ENCODE data around the gene KCP.
A peak's percentile ranks its signal among the peaks of the same experiment; 100 is the strongest.

Gene KCP

DNA sequence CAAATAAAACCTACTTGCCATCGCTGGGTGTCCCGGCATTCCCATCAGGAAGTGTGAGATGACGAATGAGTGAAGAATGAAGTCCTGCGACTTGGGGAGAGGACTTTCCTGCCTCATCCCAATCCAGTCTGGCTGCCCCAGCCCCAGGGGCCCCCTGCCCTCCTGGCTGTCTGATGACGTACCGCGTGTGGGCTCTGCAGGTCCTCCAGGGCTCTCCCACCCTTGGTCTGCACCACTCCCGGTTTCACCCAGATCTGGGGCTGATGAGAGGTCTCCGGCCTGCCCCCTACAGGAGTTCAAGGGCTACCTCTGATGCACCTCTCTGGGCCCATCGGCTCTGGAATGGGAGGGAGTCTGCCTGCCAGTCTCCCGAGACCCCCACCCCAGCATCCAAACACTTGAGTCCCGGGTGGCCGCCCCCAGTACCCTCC is 38.1 kb downstream of the KCP start:
- no peak for DNase-seq

DNA sequence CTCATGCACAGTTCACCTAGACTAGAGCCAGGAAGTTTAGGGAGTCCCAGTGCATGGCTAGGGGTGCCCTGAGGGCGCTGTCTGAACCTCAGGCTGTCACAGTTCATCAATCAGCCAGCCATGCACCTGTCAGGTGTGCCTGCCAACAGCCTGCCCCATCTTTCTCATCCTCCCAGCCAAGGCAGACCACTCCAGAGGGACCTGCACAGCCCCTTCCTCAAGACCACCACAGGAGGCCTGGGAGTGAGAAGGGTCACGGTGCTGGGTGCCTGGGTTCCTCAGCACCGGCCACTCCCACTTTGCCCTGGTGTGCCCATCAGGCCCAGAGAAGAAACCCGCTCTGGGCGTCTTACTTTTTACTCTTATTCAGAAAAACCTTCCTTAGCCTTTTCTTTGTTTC is 39.5 kb downstream of the KCP start:
- DNase-seq: no peak

DNA sequence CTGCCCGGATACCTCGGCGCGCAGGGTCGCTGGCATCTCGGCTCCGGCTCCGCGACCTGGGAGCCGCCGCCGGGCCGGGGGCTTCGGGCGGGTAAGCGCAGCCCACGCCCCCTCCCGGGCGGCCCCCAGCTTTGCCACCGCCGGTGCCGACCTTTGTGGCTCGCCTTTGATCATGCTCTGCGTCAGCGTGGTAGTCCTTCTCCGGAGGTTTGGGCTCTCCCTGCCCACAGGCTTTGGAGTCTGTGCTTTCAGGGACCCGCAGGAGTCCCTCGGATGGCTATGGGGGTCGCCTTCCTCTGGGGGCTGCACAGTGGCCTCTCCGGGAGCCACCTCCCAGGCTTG is 40.6 kb downstream of the KCP start:
- DNase-seq: no peak

DNA sequence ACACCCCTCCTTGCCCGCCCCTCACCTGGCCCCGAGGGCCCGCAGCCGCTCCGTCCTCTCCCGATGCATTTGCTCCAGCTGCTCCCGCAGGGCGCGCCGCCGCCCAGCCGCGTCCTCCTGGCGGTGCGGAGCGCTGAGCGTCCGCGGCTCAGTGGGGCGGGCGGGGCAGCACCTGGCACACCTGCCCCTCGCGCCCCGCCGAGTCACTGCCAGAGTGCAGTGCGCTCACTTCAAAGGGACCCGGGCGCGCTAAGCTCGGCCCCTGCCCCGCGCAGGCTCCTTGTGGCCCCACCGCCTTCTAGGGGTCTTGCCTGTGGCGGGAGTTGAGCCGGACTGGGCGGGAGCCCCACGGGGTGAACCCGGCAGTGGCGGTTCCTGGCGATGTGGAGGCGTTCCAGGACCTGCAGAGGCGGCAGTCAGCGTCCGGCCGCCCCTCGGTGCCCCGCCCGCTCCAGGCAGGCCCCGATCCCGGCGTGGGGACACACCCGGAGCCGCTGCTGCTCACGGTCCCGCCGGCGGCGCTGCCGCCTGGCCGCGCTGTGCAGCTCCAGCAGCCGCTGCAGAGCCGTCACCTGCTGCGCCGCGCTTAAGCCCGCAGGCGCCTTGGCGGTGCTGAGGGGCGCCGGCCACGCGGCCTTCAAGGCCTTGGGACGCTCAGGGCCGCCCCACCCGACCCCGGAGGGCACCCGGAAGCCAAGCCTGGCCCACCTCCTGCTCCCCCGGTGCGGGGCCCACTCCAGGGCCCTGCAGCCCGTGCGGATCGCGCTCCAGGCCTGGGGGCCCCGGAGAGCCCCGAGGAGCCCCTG is 41.2 kb downstream of the KCP start:
- peak; percentile 20 to 40 for DNase-seq

DNA sequence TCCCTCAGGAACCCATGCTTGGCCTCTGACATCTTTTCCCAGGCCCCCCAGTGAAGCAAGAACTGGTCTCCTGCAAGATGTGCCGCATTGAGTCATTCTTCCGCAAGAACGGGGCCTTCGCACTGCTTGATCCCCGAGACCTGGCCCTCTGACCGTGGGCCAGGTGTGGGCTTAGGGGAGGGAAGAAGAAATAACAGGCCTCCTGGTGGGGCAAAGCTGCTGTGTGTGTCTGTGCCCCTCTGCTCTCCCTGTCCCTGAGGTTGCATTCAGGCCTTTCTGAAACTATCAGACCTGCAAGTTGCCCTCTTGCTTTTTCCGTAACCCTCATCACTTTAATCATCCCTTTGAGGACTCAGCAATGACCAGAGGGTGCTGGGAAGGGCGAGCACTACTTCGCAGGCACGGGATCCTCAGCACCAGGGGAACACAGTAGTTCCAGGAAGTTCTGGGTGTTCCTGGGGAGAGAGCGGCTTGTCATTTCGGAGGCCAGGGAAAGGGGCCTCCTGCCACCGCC is 41.8 kb downstream of the KCP start:
- DNase-seq: no peak

DNA sequence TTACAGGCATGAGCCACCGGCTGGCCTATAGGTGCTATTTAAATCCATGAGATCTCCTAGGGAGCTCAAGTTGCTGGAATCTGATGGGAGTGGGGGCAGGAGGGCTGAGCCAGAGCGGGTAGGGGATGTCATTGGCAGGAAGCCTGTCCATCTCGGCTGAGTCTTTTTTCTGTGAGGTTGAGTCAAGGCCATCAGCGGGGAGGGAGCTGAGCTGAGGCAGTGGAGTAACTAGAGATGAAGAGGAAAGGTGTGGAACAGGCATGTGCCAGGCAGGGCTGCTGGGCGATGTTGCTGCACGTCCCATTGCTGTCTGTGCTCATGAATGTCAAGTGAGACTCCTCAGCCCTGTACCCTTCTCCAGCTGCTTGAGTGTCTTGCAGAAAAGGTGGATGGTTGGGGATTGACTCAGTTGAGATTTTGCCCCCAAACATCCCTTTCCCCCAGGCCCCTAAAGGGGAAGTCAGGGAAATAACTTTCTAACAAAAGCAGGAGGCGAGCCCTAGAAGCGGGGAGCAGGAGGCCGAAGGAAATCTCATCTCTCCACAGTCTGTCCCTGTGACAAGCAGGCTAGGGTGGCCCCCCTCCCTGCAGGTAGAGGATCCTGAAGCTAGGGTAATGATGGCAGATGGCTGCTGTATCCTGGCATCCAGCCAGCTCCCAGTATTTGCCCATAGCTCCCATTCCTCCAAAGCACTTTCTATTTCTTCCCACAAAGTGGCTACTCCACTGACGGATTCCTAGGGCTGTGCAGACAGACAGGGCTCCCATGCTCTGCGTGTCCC is 42.5 kb downstream of the KCP start:
- no peak for DNase-seq

DNA sequence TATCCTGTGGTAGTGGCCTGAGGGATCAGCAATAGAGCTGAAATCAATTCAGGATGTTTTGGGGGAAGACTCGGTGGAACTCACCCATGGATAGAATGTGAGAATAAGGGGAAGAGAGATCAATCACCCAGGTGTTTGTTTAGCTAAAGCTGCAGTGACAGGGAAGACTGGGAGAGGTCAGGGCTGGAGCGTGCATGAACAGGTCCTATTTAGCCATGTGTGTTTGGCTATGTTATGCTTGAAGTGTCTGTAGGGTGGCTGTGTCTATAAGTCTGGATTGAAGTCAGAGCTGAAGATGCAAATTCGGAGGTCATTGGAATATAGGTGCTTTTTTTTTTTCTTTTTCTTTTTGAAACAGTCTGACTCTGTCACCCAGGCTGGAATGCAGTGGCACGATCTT is 43.3 kb downstream of the KCP start:
- DNase-seq: no peak

DNA sequence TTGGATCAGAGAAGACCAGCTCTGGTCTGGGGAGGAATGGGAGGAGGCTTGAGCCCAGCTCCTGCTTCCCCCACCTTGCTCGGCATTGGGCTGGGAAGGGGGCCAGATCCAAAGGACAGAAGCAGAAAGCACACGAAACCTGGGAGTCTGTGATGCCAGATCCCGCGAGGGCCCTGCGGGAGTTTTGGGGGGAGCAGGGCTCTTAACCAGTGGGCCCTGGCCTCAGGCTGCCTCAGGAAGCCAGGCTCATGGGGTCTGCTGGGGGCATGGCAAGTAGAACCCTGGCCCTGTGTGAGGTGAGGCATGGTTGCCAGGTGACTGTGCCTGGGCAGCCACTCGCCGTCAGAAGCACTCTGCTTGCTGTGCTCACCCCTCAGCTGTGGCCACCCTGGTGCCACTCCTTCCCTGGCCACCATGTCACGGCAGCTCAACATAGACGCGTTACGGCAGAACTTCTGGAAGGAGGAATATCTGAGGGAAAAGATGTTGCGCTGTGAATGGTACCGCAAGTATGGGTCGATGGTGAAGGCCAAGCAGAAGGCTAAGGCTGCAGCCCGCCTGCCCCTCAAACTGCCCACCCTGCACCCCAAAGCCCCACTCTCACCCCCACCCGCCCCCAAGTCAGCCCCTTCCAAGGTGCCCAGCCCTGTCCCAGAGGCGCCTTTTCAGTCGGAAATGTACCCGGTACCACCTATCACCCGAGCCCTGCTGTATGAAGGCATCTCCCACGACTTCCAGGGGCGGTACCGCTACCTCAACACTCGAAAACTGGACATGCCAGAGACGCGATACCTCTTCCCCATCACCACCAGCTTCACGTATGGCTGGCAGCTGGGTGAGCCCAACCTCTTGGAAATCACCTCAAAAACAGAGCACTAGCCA is 44.3 kb downstream of the KCP start:
- DNase-seq: no peak

DNA sequence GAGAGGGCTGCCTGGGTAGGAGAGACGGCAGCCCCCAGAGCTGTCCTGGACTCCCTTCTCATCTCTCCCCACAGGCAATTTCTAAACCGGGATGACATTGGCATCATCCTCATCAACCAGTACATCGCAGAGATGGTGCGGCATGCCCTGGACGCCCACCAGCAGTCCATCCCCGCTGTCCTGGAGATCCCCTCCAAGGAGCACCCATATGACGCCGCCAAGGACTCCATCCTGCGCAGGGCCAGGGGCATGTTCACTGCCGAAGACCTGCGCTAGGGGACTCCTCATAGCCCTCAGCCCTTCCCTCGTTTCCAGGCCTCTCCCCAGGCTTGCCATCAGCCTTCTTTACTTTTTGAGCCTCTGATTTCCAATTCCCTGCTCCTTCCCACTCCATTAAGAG is 45.2 kb downstream of the KCP start:
- no peak for DNase-seq

DNA sequence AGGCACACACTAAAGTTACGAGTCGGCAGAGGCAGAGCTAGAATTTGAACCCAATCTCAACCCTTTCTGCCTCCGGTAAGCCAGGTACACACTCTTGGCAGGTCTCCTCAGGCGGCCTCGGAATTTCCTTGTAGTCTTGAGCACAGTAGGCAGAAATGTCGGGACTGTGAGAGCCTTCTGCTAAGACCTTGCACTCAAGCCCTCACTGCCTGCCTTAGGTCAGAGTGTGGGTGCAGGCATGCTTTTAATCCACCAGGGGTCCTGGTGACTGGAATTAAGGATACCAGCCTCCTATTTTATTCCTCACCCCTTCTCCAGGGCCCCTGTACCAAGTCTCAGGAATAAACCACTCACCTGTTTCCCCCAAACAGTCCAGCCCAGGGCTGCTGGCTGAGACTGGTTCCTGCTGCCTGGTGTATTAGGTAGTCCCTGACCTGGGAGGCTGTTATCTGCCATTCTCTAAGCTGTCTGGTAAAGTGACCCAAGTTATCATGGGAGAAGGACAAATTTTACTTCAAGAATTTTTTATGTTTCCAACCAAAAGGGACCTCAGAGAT is 47.0 kb downstream of the KCP start:
- peak; percentile 42 to 57 for DNase-seq

DNA sequence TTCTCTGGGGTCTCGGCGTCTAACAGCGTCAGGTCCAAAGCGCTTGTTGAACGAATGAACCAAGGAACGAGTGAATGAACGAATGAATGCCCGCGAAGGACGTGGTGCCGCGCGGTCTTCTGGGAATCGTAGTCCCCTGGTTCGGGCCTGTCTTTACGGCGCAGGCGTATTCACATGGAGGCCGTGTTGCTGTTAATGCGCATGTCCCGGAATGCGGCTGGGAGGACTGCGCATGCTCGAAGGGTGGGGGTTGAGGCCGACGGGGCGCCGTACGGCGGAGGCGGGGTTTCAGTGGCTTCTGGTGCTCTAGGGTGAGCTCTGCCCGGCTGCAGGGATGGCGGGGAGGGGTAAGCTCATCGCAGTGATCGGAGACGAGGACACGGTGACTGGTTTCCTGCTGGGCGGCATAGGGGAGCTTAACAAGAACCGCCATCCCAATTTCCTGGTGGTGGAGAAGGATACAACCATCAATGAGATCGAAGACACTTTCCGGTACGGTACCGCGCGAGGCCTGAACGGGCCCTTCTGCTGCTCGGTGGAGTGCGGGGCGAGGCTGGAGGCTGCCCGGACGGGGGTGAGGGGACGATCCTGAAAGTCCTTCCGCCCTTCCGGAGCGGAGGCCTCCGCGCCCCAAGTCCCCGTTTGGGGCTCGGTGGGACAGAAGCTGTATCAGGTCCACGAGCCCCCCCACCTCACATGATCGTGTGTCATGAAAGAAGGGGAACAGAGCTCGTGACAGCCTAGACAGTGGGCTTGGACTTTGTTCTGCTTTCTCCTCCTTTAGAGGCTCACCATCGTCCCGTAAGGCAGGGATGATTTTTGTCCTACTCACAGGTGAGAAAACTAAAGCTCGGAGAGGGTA is 47.7 kb downstream of the KCP start, which contains the start of gene ATP6V1F:
Gene ATP6V1F (plus strand): TSS at position 286 of the 862 bp plus-strand sequence. CDS start 49 bp downstream, at position 335.
- peak; percentile 98 to 99 for DNase-seq

DNA sequence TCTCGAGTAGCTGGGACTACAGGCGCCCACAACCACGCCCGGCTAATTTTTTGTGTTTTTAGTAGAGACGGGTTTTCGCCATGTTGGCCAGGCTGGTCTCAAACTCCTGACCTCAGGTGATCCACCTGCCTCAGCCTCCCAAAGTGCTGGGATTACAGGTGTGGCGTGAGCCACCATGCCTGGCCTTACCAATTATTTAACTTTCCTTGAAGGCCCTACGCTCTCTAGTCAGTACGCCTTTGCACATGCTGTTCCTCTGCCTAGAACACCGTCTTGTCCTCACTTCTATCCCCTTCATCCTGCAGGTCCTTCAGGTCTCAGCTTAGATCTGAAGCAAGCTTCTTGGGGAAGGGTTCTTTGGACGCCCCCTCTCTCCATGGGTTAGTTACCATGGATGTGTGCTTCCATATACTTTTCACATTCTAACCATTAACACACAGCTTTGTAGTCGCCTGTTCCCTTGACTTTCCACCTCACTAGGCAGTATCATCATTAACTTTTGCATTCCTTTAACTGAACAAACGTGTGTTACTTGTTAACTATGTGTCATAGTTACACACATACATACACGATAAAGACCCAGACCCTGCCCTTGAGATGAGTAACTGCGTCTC is 48.4 kb downstream of the KCP start:
- DNase-seq: no peak

DNA sequence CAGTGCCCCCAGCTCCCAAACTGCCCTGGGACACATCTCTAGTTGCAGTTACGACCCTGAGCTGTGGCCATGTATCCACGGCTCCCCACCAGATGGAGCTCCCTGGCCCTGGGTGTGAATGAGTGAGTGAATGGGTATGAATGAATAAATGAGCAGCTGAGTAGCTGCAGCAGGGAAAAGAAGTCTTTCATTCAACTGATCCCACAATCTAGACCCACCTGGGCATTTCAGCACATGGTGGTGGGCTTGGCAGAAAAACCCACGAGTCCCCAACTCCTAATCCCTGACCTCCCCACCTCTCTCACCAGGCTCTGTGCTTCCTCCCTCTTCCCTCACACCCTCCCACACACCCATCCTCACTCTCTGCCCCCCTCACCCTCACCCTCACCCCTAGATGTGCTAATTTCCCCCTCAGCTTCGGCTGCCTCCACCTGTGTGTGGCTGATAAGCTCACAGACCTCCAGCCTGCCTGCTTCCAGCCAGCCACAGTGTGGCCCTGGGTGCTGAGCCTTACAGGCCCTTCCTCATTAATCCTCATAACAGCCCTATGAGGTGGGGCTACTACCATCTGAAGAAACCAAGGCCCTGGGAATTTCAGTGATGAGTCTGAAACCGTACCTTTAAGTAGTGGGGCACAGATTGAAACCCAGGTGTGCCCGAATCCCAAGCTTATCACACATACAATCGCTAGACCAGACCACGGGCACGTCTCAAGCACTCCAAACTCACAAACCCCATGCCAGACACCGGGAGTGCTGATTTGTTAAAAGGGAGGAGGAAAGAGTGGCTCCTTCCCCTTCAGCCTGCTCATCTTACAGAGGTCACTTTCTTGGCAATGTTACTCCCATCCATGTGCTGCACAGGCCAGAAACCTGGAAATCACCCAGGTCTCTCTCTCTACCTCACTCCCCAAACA is 50.1 kb downstream of the KCP start:
- DNase-seq: no peak

DNA sequence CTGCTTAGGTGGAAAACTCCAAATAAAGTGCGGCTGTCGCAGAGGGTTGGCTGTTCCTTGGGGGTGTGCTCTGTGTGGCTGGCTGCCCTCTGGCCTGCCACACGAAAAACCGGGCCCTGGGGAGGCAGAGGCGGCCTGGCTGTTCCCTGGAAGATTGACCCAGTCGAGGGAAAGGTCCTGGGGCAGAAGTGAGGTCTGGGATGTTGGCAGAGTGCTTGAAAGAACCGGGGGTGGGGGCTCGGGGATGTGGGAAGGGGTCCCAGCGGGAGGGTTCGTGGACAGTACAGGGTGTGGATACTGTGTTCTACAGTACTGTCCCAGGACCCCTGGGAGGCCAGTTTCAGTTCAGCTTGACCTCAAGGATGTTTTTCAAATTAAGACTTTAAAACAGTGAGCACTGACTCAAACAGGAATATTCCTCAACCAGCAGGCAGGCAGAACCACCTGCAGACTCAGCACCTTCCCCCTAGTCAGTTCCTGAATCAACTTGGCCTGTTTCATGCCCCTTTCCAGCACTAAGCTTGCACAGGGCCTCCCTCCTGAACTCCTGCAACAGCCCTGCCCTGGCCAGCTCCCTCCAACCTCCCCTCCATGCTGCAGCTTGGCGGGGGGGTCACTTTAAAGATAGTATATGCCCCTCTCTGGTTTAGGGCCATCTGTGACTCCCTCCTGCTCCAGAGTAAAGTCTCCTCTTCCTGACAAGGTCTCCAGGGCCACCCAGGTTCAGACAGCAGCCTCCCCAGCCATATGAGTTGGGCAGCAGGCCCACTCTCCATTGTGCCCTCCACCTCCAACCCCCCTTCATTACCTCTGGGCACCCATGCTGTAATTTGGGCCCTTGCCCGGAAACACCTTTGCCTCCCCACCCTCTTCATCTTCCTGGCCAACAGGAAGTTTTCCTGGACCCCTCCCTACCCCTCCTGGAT is 51.0 kb downstream of the KCP start:
- no peak for DNase-seq

DNA sequence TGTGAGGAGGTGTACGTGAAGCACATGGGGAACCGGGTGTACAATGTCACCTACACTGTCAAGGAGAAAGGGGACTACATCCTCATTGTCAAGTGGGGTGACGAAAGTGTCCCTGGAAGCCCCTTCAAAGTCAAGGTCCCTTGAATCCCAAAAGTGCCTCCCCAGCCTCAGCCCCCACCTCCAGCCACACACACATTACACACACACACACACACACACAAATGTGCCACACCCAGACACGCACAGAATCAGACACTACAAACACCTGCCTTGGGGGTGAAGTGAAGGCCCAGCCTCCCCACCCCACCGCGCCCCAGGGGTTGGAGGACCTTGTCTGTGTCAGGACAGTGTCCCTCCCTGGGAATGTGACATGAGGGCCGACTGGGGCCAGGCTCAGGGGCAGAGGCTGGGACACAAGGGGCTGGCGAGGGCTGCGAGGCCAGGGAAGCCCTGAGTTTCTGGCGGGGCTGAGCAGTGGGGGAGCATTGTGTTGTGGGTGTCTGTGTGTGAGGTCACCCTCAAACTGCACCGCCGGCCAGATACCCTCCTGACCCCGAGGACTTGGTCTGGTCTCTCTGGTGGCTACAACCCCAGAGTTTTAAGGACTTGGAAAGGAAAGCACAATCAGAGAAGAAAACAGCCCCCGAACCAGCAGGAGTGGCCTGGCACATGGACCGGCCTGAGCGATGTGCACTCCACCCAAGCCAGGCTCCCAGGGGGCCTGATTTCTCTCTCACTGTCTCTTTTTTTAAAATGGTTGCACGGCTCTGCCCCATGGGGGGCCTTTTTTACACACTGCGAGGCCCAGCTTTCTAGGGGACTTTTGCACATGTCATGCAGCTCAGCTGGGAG is 51.9 kb downstream of the KCP start:
- no peak for DNase-seq

DNA sequence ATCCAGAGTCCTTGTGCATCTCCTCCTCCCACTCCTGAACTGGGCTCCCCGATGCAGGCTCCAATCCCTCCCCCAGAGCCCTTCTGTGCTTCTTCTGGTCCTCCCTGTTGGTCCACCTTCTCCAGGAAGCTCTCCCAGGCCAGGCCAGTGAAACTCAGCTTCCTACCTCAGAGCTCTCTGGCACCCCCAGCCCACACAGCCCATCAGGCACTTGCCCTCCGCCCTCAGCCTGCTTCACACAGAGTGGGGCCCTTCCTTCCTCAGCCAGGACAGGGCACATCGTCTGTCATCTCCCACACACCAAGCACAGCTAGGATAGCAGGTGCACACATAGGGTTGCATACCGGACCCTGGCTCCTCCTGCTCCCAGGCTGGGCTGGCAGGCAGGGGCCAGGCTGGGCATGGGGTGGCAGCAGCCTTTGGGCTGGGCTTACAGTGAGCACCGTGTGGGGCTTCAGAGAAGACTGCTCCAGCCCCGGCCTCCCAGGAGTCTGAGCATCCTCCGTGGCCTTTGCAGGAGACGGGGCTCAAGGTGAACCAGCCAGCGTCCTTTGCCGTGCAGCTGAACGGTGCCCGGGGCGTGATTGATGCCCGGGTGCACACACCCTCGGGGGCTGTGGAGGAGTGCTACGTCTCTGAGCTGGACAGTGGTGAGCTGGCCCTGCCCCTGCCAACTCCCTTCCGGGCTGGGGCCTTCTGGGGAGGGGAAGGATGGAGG is 54.3 kb downstream of the KCP start:
- no peak for DNase-seq

DNA sequence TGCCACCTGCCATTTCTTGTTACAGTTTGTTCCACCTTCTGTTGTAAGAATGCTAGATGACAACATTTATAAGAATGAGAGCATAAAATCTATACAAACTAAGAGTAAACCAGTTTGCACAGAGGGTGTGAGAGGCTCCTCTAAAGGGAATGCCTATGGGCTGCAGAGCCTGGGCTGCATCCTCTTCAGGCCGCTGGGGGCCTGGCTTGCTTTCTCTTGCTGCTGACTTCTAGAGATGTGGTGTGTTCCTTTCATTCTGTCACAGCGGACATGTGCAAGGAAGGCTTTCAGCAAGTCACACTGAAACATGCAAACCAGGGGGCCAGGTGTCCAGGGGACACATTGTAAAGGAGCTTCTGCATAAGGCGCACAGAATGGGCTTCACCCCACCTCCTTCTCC is 55.0 kb downstream of the KCP start:
- DNase-seq: no peak

Data from CD4-positive, alpha-beta T cell treated with Interleukin-1 beta for 1 hour (primary cell).